DMS 273 (cell line): ENCODE results near the gene ANKS1B.

Experiments used
- DNase-seq: peaks from one replicate; lab custom pipeline; 2025; ENCODE audit not compliant: unreplicated experiment; lab: John Stamatoyannopoulos, UW

The ANKS1B gene

GRCh38 chr12:98909746-98910145, 1075.0 kb downstream of the ANKS1B start:
- no peak for DNase-seq

- DNase-seq: no peak
Measured at GRCh38 chr12:98908866-98909265, 1075.9 kb downstream of the ANKS1B start.

- DNase-seq: no peak
Measured at GRCh38 chr12:98903875-98904274, 1080.9 kb downstream of the ANKS1B start.

- DNase-seq: no peak
Measured at GRCh38 chr12:98901189-98901588, 1083.5 kb downstream of the ANKS1B start.

- DNase-seq: peak; percentile 2
Measured at GRCh38 chr12:98896938-98897337, 1087.8 kb downstream of the ANKS1B start.

- DNase-seq: peak; percentile 50
Measured at GRCh38 chr12:98895086-98895651, 1089.6 kb downstream of the ANKS1B start.

- DNase-seq: peak; percentile 66
Measured at GRCh38 chr12:98894412-98895085, 1090.2 kb downstream of the ANKS1B start.

GRCh38 chr12:98893675-98894411, 1090.9 kb downstream of the ANKS1B start:
- peak; percentile 35 for DNase-seq

- DNase-seq: peak; percentile 33
Measured at GRCh38 chr12:98893126-98893674, 1091.5 kb downstream of the ANKS1B start.

GRCh38 chr12:98885778-98886177, 1099.0 kb downstream of the ANKS1B start:
- DNase-seq: no peak

GRCh38 chr12:98883231-98883630, 1101.5 kb downstream of the ANKS1B start:
- no peak for DNase-seq

- DNase-seq: no peak
Measured at GRCh38 chr12:98882526-98882925, 1102.2 kb downstream of the ANKS1B start.

- DNase-seq: no peak
Measured at GRCh38 chr12:98873776-98874175, 1111.0 kb downstream of the ANKS1B start.

- no peak for DNase-seq
Measured at GRCh38 chr12:98870504-98870903, 1114.2 kb downstream of the ANKS1B start.

GRCh38 chr12:98869886-98870503, 1114.7 kb downstream of the ANKS1B start:
- DNase-seq: no peak

GRCh38 chr12:98868538-98868937, 1116.2 kb downstream of the ANKS1B start:
- no peak for DNase-seq

GRCh38 chr12:98868076-98868475, 1116.7 kb downstream of the ANKS1B start:
- no peak for DNase-seq

GRCh38 chr12:98864363-98864762, 1120.4 kb downstream of the ANKS1B start:
- DNase-seq: no peak

GRCh38 chr12:98863167-98863566, 1121.6 kb downstream of the ANKS1B start:
- no peak for DNase-seq

- DNase-seq: no peak
Measured at GRCh38 chr12:98861251-98861650, 1123.5 kb downstream of the ANKS1B start.

GRCh38 chr12:98856897-98857540, 1127.7 kb downstream of the ANKS1B start:
- no peak for DNase-seq
